Activated gamma-delta T cell treated with Interleukin-2 at 50 U/mL for 16 hours (primary cell): ENCODE measurements around the gene SYCE1L.
"Not testable (repeated sequence)": the region's sequence is repeated elsewhere in the genome, so short reads cannot be mapped to it uniquely, and the experiment has no call there.

ENCODE experiments used
- DNase-seq: peaks from one replicate; pipeline ENCODE4 v3.0.0-alpha.2; 2020

Gene SYCE1L

GRCh38 chr16:77206533-77206932, 7.3 kb downstream of the SYCE1L start:
- DNase-seq, result no peak

GRCh38 chr16:77207030-77207429, 7.8 kb downstream of the SYCE1L start:
- DNase-seq, result no peak

GRCh38 chr16:77208382-77208781, 9.2 kb downstream of the SYCE1L start:
- no peak for DNase-seq

- DNase-seq, result peak; percentile 67
Measured at GRCh38 chr16:77211880-77212740, 12.9 kb downstream of the SYCE1L start.

GRCh38 chr16:77212741-77213541, 13.7 kb downstream of the SYCE1L start:
- peak; percentile 59 for DNase-seq

- DNase-seq, result no peak
Measured at GRCh38 chr16:77213542-77214106, 14.4 kb downstream of the SYCE1L start.

GRCh38 chr16:77214411-77215138, 15.4 kb downstream of the SYCE1L start:
- DNase-seq, result no peak

- no peak for DNase-seq
Measured at GRCh38 chr16:77219437-77219836, 20.2 kb downstream of the SYCE1L start.

- DNase-seq, result no peak
Measured at GRCh38 chr16:77220427-77220826, 21.2 kb downstream of the SYCE1L start.

GRCh38 chr16:77221482-77221881, 22.3 kb downstream of the SYCE1L start:
- DNase-seq, result no peak

GRCh38 chr16:77223184-77223583, 24.0 kb downstream of the SYCE1L start:
- peak; percentile 9 for DNase-seq

- no peak for DNase-seq
Measured at GRCh38 chr16:77225182-77225581, 26.0 kb downstream of the SYCE1L start.

GRCh38 chr16:77227745-77228144, 28.5 kb downstream of the SYCE1L start:
- DNase-seq, result no peak

- no peak for DNase-seq
Measured at GRCh38 chr16:77231047-77231446, 31.8 kb downstream of the SYCE1L start.

- no peak for DNase-seq
Measured at GRCh38 chr16:77233799-77234519, 34.8 kb downstream of the SYCE1L start.

GRCh38 chr16:77234611-77235010, 35.4 kb downstream of the SYCE1L start:
- no peak for DNase-seq

GRCh38 chr16:77236063-77236511, 36.9 kb downstream of the SYCE1L start:
- peak; percentile 88 for DNase-seq

GRCh38 chr16:77238593-77238992, 39.4 kb downstream of the SYCE1L start:
- no peak for DNase-seq

- DNase-seq, result not testable (repeated sequence)
Measured at GRCh38 chr16:77242471-77242870, 43.3 kb downstream of the SYCE1L start.

- no peak for DNase-seq
Measured at GRCh38 chr16:77246150-77246549, 46.9 kb downstream of the SYCE1L start.

GRCh38 chr16:77250400-77250799, 51.2 kb downstream of the SYCE1L start:
- DNase-seq, result no peak
